Activated naive CD4-positive, alpha-beta T cell treated with anti-CD3 and anti-CD28 coated beads, Interleukin-2, amount 50 U/mL, for 72 hours (primary cell): ENCODE results near the gene TENM4. TPM values are rescaled to one million over a fixed set of nuclear protein-coding genes. Genes with fewer than 3 reads are reported as not detected.

ENCODE experiments used
- ATAC-seq, 2 donors: fragments of 150-1000 bp; cut with Tn5 transposase; 2 replicates each; pipeline ENCODE4 v1.10.0; 2021; ENCODE audit warnings: mild to moderate bottlenecking in 2 of 2, moderate library complexity in 2 of 2
- DNase-seq, 2 donors: peaks; one replicate each; pipeline ENCODE4 v3.0.0; 2021 to 2022; ENCODE audit warnings: low spot score in 2 of 2
- H3K27ac Mint-ChIP-seq, 2 donors: one replicate each; pipeline ENCODE4 v1.8.0; 2022; ENCODE audit warnings: mild to moderate bottlenecking in 2 of 2, mixed read lengths in 2 of 2
- H3K36me3 Mint-ChIP-seq, 2 donors: one replicate each; pipeline ENCODE4 v1.8.0; 2022; ENCODE audit warnings: mixed read lengths in 2 of 2
- H3K9me3 Mint-ChIP-seq, 2 donors: one replicate each; pipeline ENCODE4 v1.8.0; 2022; ENCODE audit warnings: mixed read lengths in 2 of 2
- total RNA-seq, 2 donors: library from RNA; stranded (reverse); gene quantifications; one replicate each; pipeline ENCODE4 v1.2.3, GENCODE V29; 2022

The TENM4 gene
- not detected for total RNA-seq

DNA sequence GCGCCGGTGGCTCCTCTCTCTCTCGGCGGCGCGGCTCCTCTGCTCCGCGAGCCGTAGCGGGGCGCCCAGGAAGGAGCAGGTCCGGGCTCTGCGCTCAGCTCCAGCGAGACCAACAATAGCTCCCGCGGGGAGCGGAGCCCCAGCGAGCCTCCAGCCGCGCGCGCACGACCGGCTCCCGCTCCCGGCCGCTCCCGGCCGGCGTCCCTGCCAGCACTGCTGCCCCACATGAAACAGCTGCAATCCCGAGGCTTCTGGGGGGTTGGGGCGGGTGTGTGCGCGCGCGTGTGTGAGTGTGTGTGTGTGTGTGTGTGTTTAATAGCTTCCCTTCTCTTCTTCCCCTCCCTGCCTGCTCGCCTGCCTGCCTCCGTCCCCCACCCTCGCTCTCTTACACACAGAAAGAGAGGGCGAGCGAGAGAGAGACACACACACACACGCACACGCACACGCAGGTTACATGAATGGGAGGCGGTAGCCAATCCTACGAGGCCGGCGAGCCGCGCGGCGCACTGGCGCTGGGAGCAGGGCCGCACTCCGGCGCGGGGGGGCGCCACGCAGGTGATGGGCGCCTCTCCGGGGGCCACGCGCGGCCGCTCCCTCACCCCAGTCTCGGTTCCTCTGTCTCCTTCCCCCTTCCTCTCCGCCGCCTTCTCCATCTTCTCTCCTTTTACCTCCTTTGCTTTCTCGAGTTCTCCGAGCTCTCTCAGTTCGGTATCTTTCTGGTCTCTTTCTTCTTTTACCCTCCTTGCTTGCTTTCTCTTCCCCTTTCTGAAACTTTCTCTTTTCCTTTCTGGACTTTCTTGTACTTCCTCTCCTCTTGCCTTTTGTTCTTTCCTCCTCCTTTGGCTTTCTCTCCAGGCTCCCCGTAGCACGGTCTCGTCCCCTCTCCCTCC lies at the start of gene TENM4:
TENM4 (minus strand) TSS at position 460 of the 890 bp plus-strand sequence. CDS start 371,086 bp downstream, outside the sequence.
- peaks cover 18 to 22% of the 10 kb centered on the region in 2 donors for H3K36me3 Mint-ChIP-seq
- no peak within 1 kb of the TSS for H3K27ac Mint-ChIP-seq
- ATAC-seq (peak in 1 of 2 donors; percentile 44), DNase-seq (no peak)
- peaks cover 0 to 11% of the 10 kb centered on the region in 2 donors for H3K9me3 Mint-ChIP-seq

DNA sequence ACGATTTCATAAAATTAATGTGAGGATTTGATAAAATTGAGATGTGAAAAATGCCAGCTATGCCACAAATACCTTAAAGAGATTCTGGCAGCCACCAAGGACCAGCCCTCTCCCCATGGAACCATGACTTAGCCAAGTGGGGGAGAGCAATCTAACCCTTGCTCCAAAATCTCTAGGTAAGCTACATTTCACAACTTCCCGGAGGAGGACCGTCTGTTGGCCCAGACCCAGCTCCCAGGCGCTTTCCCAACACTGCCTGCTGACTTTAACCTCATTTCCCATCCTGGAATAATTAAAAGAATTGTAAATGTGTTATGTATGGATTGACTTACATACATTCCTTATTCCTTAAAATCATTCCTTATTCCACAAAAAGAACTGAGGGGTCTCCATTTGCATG lies 47.5 kb upstream of the TENM4 start:
- peak overlapping the region in 1 of 2 donors; percentile 84 for H3K27ac Mint-ChIP-seq
- peaks cover 0 to 4% of the 10 kb centered on the region in 2 donors for H3K9me3 Mint-ChIP-seq
- DNase-seq = no peak
- no peak for ATAC-seq
- no peaks in the 10 kb centered on the region for H3K36me3 Mint-ChIP-seq

DNA sequence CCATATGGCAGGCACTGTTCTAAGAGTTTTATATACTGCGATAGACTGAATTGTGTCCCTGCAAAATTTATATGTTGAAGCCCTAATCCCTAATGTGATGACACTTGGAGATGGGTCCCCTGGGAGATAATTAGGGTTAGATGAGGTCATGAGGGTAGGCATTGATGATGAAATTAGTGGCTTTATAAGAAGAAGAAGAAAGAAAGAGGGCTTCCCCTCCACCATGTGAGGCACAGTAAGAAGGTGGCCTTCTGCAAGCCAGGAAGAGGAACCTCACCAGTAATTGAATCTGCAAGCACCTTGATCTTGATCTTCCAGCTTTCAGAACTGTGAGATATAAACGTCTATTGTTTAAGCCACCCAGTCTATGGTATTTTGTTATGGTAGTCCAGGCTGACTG lies 46.6 kb upstream of the TENM4 start:
- DNase-seq = no peak
- no peak overlapping the region for H3K27ac Mint-ChIP-seq
- peaks cover 0 to 1% of the 10 kb centered on the region in 2 donors for H3K9me3 Mint-ChIP-seq
- no peaks in the 10 kb centered on the region for H3K36me3 Mint-ChIP-seq
- ATAC-seq = no peak

DNA sequence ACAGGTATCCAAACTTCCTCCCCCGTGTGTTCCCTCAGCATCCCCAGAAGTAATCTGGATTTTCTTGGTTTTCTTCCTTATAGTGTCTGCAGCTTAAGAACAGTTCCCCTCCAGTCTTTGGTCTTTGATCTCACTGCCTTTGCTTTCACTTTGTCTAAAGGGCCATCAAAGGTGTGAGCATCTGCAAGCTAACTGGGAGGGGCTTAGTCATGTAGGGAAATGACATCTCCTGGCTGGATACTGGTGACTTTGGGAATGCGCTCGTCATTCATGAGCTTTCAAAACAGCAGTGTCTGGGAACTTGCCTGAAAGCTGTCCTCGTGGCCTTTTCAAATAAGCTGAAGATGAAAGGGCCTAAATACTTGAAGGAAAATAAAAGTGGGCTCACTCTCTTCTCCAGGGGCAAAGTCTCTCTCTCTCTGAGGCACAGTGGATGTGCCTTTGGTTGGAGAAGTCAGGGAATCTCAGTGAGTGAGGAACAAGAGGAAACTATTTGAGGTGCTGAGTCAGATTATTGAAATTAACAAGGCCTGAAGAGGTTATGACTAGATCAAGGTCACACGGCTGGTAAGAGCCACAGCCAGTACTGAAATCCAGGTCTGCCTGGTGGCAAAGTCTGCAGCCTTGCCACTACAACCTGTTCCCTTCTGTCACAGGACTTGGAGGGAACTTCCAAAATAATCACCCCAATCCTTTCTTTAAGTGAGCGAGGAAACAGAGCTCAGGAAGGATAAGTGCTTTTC lies 45.6 kb upstream of the TENM4 start:
- ATAC-seq (no peak), DNase-seq (no peak)
- Mint-ChIP-seq H3K9me3 (no peaks in the 10 kb centered on the region), H3K36me3 (no peaks in the 10 kb centered on the region), H3K27ac (no peak overlapping the region)

DNA sequence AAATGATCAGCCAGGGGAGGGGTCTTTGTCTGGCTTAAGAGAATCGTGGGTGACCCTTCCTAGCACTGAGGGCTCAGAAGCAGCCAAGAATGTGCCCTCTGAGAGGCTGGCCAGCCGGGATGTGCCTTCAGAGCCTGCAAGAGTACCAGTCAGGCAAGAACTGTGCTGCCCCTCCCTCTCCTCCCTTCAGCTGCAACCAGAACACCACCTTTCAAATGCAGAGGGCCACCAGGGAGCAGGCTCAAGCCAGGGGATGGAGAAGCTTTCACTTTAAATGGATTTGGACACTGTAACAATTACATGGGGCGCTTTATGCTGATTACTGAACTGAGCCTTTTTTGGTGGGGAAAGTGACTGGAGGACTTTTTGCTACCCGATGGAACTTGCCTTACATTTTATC lies 44.9 kb upstream of the TENM4 start:
- no peak overlapping the region for H3K27ac Mint-ChIP-seq
- H3K36me3 Mint-ChIP-seq = no peaks in the 10 kb centered on the region
- no peaks in the 10 kb centered on the region for H3K9me3 Mint-ChIP-seq
- ATAC-seq (no peak), DNase-seq (no peak)

DNA sequence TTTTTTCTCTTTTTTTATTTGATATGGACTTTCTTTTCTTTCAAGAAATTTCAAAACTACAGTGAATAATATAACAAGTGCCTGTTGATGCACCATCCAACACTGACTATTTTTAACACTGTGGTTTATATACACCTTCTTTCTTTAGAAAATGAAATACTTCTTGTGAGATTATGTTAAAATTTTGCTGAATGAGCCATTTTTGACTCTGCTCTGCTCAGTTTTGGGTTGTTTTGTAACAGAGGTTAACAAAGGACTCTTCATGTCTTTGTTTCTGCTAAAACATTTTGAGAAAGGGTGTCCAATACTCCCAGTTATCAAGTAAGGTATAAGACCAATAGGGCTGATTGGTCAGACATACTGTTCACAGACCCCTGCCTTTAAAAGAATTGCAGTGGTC lies 44.0 kb upstream of the TENM4 start:
- Mint-ChIP-seq H3K9me3 (no peaks in the 10 kb centered on the region), H3K36me3 (no peaks in the 10 kb centered on the region), H3K27ac (no peak overlapping the region)
- ATAC-seq (no peak), DNase-seq (no peak)

DNA sequence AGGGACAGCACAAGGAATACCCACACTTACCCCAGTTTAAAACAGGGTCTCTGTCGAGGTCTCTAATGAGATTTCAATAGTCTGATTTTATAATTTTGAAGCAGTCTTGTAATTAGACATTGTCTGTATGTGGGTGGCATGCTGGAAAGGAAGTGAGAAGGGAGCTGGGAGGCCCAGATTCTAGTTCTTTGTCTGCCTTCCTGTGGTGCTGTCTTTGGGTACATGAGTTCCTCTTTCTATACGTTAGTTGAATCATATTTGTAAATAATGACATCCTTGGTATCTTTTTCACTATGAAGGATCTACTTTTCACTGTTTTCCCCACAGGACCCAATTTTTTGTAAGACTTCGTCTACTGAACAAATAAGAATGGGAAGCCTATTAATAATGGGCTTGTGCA lies 42.0 kb upstream of the TENM4 start:
- peak in 1 of 2 donors; percentile 35 for ATAC-seq
- Mint-ChIP-seq H3K27ac (no peak overlapping the region), H3K9me3 (no peaks in the 10 kb centered on the region), H3K36me3 (no peaks in the 10 kb centered on the region)
- DNase-seq = no peak

DNA sequence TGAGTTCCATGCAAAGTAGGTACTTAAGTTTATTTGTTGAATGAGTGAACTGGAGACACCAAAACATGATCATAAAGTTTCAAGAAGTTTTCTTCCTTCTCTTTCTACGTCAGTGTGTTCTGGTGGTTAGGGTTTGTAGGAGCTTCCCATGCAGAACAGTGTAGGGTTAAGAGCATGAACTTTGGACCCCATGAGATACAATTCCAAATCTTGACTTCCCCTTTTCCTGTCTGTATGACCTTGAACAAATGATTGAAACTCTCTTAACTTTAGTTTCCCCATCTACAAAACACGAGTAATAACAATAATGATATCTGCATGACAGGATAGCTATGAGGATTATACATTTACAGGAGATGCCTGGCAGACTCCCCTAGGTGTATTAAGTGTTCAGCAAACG lies 41.0 kb upstream of the TENM4 start:
- H3K9me3 Mint-ChIP-seq = peaks cover 6% of the 10 kb centered on the region in 2 donors
- DNase-seq (no peak), ATAC-seq (no peak)
- H3K27ac Mint-ChIP-seq = no peak overlapping the region
- peaks cover 0 to 6% of the 10 kb centered on the region in 2 donors for H3K36me3 Mint-ChIP-seq

DNA sequence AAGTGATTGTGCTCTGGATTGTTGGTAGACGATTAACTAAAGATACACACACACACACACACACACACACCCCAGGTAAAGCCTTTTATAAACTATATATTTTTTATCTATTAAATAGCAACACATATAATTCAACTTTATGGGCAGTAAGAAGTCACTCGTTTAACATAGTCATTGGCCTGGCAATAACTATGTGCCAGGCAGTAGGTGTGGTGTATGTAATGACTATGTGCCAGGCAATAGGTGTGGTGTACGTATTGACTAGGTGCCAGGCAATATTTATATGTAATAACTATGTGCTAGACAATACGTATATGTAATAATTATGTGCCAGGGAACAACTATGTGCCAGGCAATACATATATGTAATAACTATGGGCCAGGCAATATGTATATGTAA lies 40.0 kb upstream of the TENM4 start:
- H3K27ac Mint-ChIP-seq = no peak overlapping the region
- peaks cover 0 to 6% of the 10 kb centered on the region in 2 donors for H3K36me3 Mint-ChIP-seq
- DNase-seq = no peak
- no peak for ATAC-seq
- H3K9me3 Mint-ChIP-seq = peaks cover 6 to 10% of the 10 kb centered on the region in 2 donors

DNA sequence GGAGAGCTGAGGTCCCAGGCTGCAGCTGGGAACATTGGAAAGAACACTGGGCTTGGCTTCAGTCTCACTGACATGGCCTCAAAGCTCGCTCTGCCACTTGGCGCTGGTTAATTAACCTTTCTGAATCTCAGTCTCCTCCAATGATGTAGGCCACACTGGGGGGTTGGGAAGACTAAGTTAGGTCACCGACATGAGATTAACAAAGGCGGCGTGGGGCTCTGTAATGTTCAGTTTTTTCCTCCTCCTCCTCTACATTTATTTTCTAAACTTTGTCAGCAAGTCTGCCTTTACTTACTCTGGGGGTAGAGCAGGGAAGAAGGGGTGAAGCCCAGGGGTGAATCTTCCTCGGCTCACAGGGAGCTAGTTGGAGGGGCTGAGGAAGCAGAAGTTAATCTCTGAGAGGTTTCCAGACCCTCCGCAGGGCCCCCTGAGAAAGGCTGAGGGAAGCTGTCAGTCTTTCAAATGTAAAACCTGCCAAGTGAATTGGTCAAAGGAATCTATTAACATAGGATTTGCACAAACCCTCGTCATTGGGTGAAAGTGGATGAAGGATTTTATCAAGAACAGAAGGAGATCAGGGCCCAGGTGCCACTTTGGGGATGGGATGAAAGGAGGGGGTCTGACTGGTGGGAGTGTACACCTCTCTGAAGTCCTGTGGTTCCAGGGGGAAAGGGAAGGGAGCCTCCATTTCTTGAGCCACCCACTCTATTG lies 32.1 kb upstream of the TENM4 start:
- H3K9me3 Mint-ChIP-seq = peaks cover 6 to 19% of the 10 kb centered on the region in 2 donors
- ATAC-seq = no peak
- peaks cover 0 to 12% of the 10 kb centered on the region in 2 donors for H3K36me3 Mint-ChIP-seq
- no peak for DNase-seq
- no peak overlapping the region for H3K27ac Mint-ChIP-seq

DNA sequence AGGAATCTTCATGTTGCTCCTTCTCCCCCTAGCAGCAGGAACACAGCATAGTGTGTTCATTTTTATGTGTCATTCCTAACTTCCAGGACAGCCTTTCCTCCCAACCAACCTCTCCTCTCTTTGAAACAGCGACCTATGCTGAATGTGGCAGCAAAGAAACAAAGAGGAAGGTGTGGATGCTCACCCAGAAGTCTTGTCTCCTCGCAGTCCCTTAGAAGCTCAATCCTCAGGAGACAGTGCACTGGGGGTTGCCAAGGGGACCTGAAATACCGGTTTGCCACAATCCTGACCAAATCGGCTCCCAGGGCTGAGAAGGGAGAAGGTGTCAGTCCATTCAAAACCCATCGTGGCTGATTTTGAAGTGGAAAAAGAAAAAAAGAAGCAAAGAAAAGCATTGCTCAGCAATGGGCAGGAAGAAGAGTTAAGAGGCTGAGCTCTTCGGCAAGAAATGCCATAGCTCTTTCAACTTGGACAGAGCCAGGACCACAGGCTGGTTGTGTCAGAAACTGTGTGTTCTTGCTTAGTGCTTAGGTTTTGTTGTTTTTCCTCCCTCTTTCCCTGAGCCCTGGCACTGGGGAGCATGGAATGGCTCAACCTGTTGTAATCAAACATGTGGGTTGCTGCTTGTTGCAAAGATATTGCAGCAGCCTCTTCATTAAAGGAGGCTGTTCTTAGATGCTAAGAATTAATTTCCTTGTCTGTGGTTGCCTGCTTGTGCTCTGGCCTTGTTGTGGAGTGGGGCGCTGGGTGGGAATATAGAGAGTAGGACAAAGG lies 30.4 kb upstream of the TENM4 start:
- H3K36me3 Mint-ChIP-seq = peaks cover 0 to 7% of the 10 kb centered on the region in 2 donors
- DNase-seq (no peak), ATAC-seq (no peak)
- H3K27ac Mint-ChIP-seq = no peak overlapping the region
- H3K9me3 Mint-ChIP-seq = peaks cover 0 to 13% of the 10 kb centered on the region in 2 donors

DNA sequence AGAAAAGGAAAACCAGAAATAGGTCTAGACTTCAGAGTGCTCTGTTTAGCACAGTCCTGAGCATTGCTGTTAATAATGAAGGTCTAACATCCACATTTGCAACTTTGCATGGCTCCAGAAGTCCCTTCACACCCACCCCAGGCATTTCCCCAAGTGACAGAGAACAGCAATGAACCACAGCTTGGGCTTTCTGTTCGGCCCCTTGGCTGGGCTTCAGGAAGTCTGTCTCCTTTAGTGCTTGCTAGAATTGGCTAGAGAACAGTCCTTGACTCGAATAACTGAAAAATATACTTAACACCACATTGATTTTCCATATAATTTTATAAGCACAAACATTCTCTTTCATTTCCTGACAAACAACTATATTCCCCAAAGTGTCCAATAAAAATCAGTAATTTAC lies 29.3 kb upstream of the TENM4 start:
- ATAC-seq = no peak
- peaks cover 0 to 9% of the 10 kb centered on the region in 2 donors for H3K9me3 Mint-ChIP-seq
- H3K27ac Mint-ChIP-seq = no peak overlapping the region
- DNase-seq = no peak
- H3K36me3 Mint-ChIP-seq = peaks cover 0 to 7% of the 10 kb centered on the region in 2 donors

DNA sequence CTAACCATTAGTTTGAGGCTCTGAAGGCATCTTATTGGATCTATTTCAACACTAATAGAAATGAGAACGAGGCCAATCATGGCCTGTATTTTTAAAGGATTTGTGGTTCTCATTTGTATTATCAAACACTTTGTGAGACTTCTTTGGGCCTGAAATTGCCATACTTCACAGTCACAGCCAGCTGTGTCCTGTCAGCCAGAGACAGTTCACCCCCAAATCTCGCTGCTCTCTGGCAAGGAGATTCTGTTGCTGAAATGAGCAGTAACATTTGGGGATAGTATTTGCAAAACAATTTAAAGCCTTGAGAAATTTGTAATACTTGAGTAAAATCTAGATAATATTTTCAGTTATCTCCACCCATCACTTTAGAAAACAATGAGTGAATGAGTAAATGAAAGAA lies 26.9 kb upstream of the TENM4 start:
- Mint-ChIP-seq H3K27ac (no peak overlapping the region), H3K36me3 (no peaks in the 10 kb centered on the region), H3K9me3 (peaks cover 0 to 4% of the 10 kb centered on the region in 2 donors)
- no peak for DNase-seq
- no peak for ATAC-seq

DNA sequence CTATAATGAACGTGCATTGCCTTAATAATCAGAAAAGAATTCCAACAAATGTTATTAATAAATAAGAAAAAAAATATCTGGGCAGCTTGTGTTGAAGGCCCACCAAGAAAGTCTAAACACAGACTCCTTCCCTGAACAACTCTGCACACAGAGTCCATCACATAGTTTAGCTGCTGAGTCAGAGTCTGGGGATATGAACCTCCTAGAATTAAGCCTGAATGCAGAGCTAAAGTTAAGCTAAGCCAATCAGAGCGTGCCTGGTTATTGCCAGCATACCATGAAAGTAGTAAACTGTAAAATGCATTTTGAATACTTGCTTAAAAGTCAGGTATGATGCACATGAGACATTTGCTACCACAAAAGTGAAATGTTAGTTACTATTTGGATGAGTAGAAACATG lies 25.6 kb upstream of the TENM4 start:
- Mint-ChIP-seq H3K27ac (no peak overlapping the region), H3K9me3 (peaks cover 0 to 4% of the 10 kb centered on the region in 2 donors), H3K36me3 (no peaks in the 10 kb centered on the region)
- DNase-seq (no peak), ATAC-seq (no peak)

DNA sequence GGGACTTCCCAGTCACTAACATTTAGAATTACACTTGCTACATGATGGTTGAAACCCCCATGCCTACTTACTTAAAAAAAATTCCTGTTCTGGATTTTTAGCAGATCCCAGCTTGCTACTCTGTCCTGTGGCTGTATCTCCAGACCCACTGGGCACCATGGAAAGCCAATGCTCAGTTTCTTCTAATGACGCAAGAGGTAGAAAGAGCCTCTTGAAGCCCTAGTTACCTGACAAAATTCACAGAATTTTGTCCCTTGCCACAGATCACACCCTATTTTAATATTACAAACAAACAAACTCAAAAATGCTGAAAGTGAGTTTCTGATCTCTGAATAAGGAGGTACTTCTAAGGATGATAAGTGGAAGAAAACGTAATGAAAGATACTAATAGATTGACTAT lies 24.3 kb upstream of the TENM4 start:
- no peak for ATAC-seq
- no peak for DNase-seq
- no peak overlapping the region for H3K27ac Mint-ChIP-seq
- H3K36me3 Mint-ChIP-seq = no peaks in the 10 kb centered on the region
- no peaks in the 10 kb centered on the region for H3K9me3 Mint-ChIP-seq
